VCaP (cell line): ENCODE measurements around the gene PAPPA.
A peak's percentile ranks its signal among the peaks of the same experiment; 100 is the strongest.

Experiments used
- H3K27ac ChIP-seq: fragments of 450-650 bp; 2 replicates; pipeline ENCODE4 v1.5.1; 2017
- CTCF ChIP-seq: fragments of 450-650 bp; conservative IDR thresholded peaks from 2 replicates; pipeline ENCODE4 v1.5.1; 2017; ENCODE audit warnings: mild to moderate bottlenecking, moderate library complexity

Gene PAPPA

GRCh38 chr9:116144555-116144954 is 9.0 kb upstream of the PAPPA start:
- H3K27ac ChIP-seq = no peak overlapping the region
- no peak for TF ChIP-seq CTCF

- TF ChIP-seq CTCF = no peak
- H3K27ac ChIP-seq = no peak overlapping the region
Measured at GRCh38 chr9:116145036-116145435, 8.6 kb upstream of the PAPPA start.

- no peak overlapping the region for H3K27ac ChIP-seq
- TF ChIP-seq CTCF = no peak
Measured at GRCh38 chr9:116147821-116148220, 5.8 kb upstream of the PAPPA start.

- TF ChIP-seq CTCF = peak; percentile 86
Measured at GRCh38 chr9:116149844-116150243, 3.7 kb upstream of the PAPPA start.

GRCh38 chr9:116151199-116151598 is 2.4 kb upstream of the PAPPA start:
- no peak overlapping the region for H3K27ac ChIP-seq

More at GRCh38 chr9:116149844-116150243, 3.7 kb upstream of the PAPPA start:
- no peak overlapping the region for H3K27ac ChIP-seq

GRCh38 chr9:116151966-116152381 is 1.6 kb upstream of the PAPPA start:
- no peak overlapping the region for H3K27ac ChIP-seq
- TF ChIP-seq CTCF = no peak

More at GRCh38 chr9:116151199-116151598, 2.4 kb upstream of the PAPPA start:
- TF ChIP-seq CTCF = no peak

- no peak overlapping the region for H3K27ac ChIP-seq
- TF ChIP-seq CTCF = peak; percentile 51
Measured at GRCh38 chr9:116152390-116152789, 1.2 kb upstream of the PAPPA start.
